BJ (cell line): Measurements from ENCODE around the gene GANAB. TPM values are rescaled to one million over a fixed set of nuclear protein-coding genes. Genes with fewer than 3 reads are reported as not detected.

Experiments used
- CTCF ChIA-PET: fragments of 350-600 bp; formaldehyde crosslinking; extraction: SDS; loops from one replicate; lab custom pipeline; 2021; ENCODE audit warnings: antibody characterized with exemption, inconsistent platforms; lab: Yijun Ruan, JAX
- POLR2A ChIA-PET: fragments of 300-600 bp; sonication (Branson Sonifier 250); formaldehyde crosslinking; extraction: SDS; loops from one replicate; lab custom pipeline; 2021; ENCODE audit warnings: antibody characterized with exemption; lab: Charles Lee
- DNase-seq: peaks from one replicate; pipeline ENCODE4 v3.0.0-alpha.2; 2011; ENCODE audit warnings: low read depth
- H3K27me3 ChIP-seq: 2 replicates; pipeline ENCODE4 v1.6.0; 2011; ENCODE audit warnings: low read length; ENCODE audit not compliant: control insufficient read depth, insufficient read depth
- H3K36me3 ChIP-seq: 2 replicates; pipeline ENCODE4 v1.5.1; 2011; ENCODE audit warnings: low read length; ENCODE audit not compliant: control insufficient read depth, insufficient read depth
- H3K4me3 ChIP-seq: 2 replicates; pipeline ENCODE4 v1.5.1; 2011; ENCODE audit warnings: low read depth, mild to moderate bottlenecking, control low read depth, low read length
- CTCF ChIP-seq: IDR thresholded peaks from 2 replicates; pipeline ENCODE4 v1.5.1; 2011; ENCODE audit warnings: low read depth, mild to moderate bottlenecking, control low read depth, inconsistent platforms, low read length, moderate library complexity; ENCODE audit not compliant: insufficient read depth
- polyA plus RNA-seq: library from polyadenylated mRNA; depleted of rRNA; stranded (reverse); fragments of >200 nt; gene quantifications from 2 replicates; pipeline ENCODE4 v1.2.3, GENCODE V29; 2011

GANAB gene
- polyA plus RNA-seq, 1 experiment = 463 TPM

- no peak for DNase-seq
- peaks cover 17% of the 10 kb centered on the region for H3K36me3 ChIP-seq
- no peak overlapping the region for H3K4me3 ChIP-seq
- no peaks in the 10 kb centered on the region for H3K27me3 ChIP-seq
- ChIA-PET CTCF (interaction anchor here (0.8 to 3.4 kb wide), 3 partner anchors 8 to 29 kb away, joined by 3 to 15 read pairs (median 3); no protein-coding TSS in a partner anchor), POLR2A (interaction anchor here (0.6 kb wide), 1 partner anchor 34 kb away, joined by 3 read pairs; the partner anchor contains the start of genes BSCL2 and GNG3)
- no peak for TF ChIP-seq CTCF
These were observed 26.7 kb upstream of the GANAB start for GRCh38 chr11:62673196-62673525.

GRCh38 chr11:62671608-62672389, 25.4 kb upstream of the GANAB start, which contains the start of the genes LBHD1 and UQCC3:
LBHD1 (minus strand) TSS chr11:62672267; CDS start chr11:62670031, 2,236 bp downstream.
UQCC3 (plus strand) TSS chr11:62671673; CDS start chr11:62671746, 73 bp downstream.
- H3K27me3 ChIP-seq = no peaks in the 10 kb centered on the region
- H3K4me3 ChIP-seq = peak within 1 kb of the TSS; percentile 78
- ChIA-PET POLR2A (interaction anchor here (0.6 to 0.8 kb wide), 2 partner anchors 18 to 668 kb away, joined by 3 to 4 read pairs; partner anchors contain the start of gene LRRN4CL), CTCF (interaction anchor here (1.0 to 3.4 kb wide), 5 partner anchors 9 to 36 kb away, joined by 3 to 15 read pairs (median 5); partner anchors contain the start of genes BSCL2, GNG3 and LRRN4CL)
- no peak for DNase-seq
- peaks cover 15% of the 10 kb centered on the region for H3K36me3 ChIP-seq
- TF ChIP-seq CTCF = no peak

- no peak for TF ChIP-seq CTCF
- Histone ChIP-seq H3K36me3 (peaks cover 15% of the 10 kb centered on the region), H3K27me3 (no peaks in the 10 kb centered on the region), H3K4me3 (peak overlapping the region; percentile 78)
- CTCF ChIA-PET = interaction anchor here (1.0 to 3.4 kb wide), 5 partner anchors 10 to 37 kb away, joined by 3 to 15 read pairs (median 5); partner anchors contain the start of genes BSCL2, GNG3 and LRRN4CL
- POLR2A ChIA-PET = no interaction called here
- DNase-seq = no peak
These were observed 24.8 kb upstream of the GANAB start for GRCh38 chr11:62671236-62671607.

GRCh38 chr11:62669420-62670161, 23.2 kb upstream of the GANAB start:
- Histone ChIP-seq H3K27me3 (no peaks in the 10 kb centered on the region), H3K4me3 (no peak overlapping the region), H3K36me3 (peaks cover 15% of the 10 kb centered on the region)
- ChIA-PET CTCF (interaction anchor here (2.0 to 3.4 kb wide), 3 partner anchors 11 to 25 kb away, joined by 9 to 15 read pairs (median 15); no protein-coding TSS in a partner anchor), POLR2A (interaction anchor here (0.6 kb wide), 1 partner anchor 233 kb away, joined by 3 read pairs; no protein-coding TSS in a partner anchor)
- no peak for TF ChIP-seq CTCF
- no peak for DNase-seq

GRCh38 chr11:62667460-62667859, 21.0 kb upstream of the GANAB start:
- POLR2A ChIA-PET = no interaction called here
- no peak for TF ChIP-seq CTCF
- Histone ChIP-seq H3K36me3 (peaks cover 15% of the 10 kb centered on the region), H3K4me3 (no peak overlapping the region), H3K27me3 (no peaks in the 10 kb centered on the region)
- no peak for DNase-seq
- CTCF ChIA-PET = interaction anchor here (1.0 to 2.0 kb wide), 4 partner anchors 13 to 274 kb away, joined by 3 to 9 read pairs (median 5); no protein-coding TSS in a partner anchor
